Left ventricle myocardium inferior (tissue), 1 donor: Measurements from ENCODE around the gene LMCD1. TPM values are rescaled to one million over a fixed set of nuclear protein-coding genes. Genes with fewer than 3 reads are reported as not detected.
A peak's percentile ranks its signal among the peaks of the same experiment; 100 is the strongest.

ENCODE experiments used
- DNase-seq: peaks from one replicate; pipeline ENCODE4 v3.0.0-alpha.2; 2020
- H3K27ac ChIP-seq: fragments of 200-600 bp; replicated peaks from 2 replicates; pipeline ENCODE4 v1.8.0; 2021
- H3K27me3 ChIP-seq: fragments of 200-600 bp; 2 replicates; pipeline ENCODE4 v1.8.0; 2021; ENCODE audit warnings: low read depth
- H3K36me3 ChIP-seq: fragments of 200-600 bp; 2 replicates; pipeline ENCODE4 v1.8.0; 2021
- H3K4me1 ChIP-seq: fragments of 200-600 bp; 2 replicates; pipeline ENCODE4 v1.8.0; 2021
- H3K4me3 ChIP-seq: fragments of 200-600 bp; 2 replicates; pipeline ENCODE4 v1.8.0; 2021; ENCODE audit warnings: mild to moderate bottlenecking, moderate library complexity
- H3K9me3 ChIP-seq: fragments of 200-600 bp; replicated peaks from 2 replicates; pipeline ENCODE4 v1.8.0; 2021
- intact Hi-C: fragments of 100-400 bp; cut with micrococcal nuclease; formaldehyde crosslinking; loops from one replicate; pipeline ENCODE4 v1.11.0; 2022
- total RNA-seq: library from RNA; stranded (reverse); fragmentation: NEBNext Ultra II Directional; extraction: Animal tissue kit (Norgen Biotek cat#: 25700); gene quantifications from one replicate; pipeline ENCODE4 v1.2.1, GENCODE V29; 2021
- TF ChIP-seq, protein P1 (sequence below): fragments of 200-600 bp; IDR thresholded peaks from 2 replicates; pipeline ENCODE4 v1.8.0; 2021; ENCODE audit warnings: antibody characterized with exemption, mild to moderate bottlenecking, borderline replicate concordance
- donor health status: DM: no; HTN: yes; CAD: no; lungs with severe emphysema.

Gene LMCD1
- total RNA-seq, 1 donor from 2014 or later = 72.9 TPM

- TF ChIP-seq, protein P1, sequence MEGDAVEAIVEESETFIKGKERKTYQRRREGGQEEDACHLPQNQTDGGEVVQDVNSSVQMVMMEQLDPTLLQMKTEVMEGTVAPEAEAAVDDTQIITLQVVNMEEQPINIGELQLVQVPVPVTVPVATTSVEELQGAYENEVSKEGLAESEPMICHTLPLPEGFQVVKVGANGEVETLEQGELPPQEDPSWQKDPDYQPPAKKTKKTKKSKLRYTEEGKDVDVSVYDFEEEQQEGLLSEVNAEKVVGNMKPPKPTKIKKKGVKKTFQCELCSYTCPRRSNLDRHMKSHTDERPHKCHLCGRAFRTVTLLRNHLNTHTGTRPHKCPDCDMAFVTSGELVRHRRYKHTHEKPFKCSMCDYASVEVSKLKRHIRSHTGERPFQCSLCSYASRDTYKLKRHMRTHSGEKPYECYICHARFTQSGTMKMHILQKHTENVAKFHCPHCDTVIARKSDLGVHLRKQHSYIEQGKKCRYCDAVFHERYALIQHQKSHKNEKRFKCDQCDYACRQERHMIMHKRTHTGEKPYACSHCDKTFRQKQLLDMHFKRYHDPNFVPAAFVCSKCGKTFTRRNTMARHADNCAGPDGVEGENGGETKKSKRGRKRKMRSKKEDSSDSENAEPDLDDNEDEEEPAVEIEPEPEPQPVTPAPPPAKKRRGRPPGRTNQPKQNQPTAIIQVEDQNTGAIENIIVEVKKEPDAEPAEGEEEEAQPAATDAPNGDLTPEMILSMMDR = no peak
- H3K4me3 ChIP-seq = no peak overlapping the region
- peaks cover 26% of the 10 kb centered on the region for H3K36me3 ChIP-seq
- H3K27me3 ChIP-seq = no peaks in the 10 kb centered on the region
- no peaks in the 10 kb centered on the region for H3K9me3 ChIP-seq
- no peak for DNase-seq
- H3K27ac ChIP-seq = peak overlapping the region; percentile 60
- H3K4me1 ChIP-seq = peaks cover 64% of the 10 kb centered on the region
- intact Hi-C loops = no loop called here
These were observed 14.5 kb downstream of the LMCD1 start for GRCh38 chr3:8516047-8516661.

DNA sequence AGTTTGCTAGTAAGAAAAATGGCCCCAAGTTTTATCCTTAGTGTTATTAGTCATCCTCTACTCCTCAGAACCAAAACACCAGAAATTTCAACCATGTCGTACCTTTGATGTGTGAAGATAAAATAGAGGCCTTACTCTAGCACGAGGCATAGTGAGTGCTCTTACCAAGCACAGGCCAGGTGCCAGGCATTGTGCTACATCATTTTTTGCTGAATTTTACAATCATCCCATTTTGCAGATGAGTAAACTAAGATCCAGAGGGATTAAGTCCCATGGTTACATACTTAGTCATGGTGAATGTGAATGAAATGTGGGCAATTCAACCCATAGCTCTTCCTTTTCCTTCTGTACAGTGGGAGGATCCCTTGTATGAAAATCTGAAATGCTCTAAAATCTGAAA lies 15.2 kb downstream of the LMCD1 start:
- no peaks in the 10 kb centered on the region for H3K27me3 ChIP-seq
- peaks cover 66% of the 10 kb centered on the region for H3K4me1 ChIP-seq
- H3K4me3 ChIP-seq = no peak overlapping the region
- H3K9me3 ChIP-seq = no peaks in the 10 kb centered on the region
- peaks cover 20% of the 10 kb centered on the region for H3K36me3 ChIP-seq
- peak overlapping the region; percentile 60 for H3K27ac ChIP-seq
- TF ChIP-seq, protein P1 = no peak
- intact Hi-C loops = no loop called here
- DNase-seq = no peak

DNA sequence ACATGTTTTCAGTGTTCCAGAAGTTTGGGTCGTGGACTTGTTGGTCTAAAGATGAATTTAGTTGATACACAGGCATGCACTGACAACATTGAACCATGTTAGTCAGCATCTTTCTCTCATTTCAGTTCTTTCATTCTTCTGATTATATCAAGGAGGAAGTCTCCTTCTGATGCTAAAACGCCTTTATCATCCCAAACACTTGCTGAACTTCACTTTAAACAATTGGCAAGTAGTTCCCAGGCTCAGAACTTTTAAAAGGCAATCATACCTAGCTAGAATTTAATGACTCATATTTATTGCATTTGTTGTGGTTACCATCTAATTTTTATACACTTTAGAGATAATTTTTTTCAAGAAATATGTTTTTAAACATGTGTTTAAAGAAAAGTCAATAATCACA lies 15.9 kb downstream of the LMCD1 start:
- DNase-seq = no peak
- peaks cover 25% of the 10 kb centered on the region for H3K36me3 ChIP-seq
- H3K4me1 ChIP-seq = peaks cover 66% of the 10 kb centered on the region
- intact Hi-C loops = no loop called here
- H3K27me3 ChIP-seq = no peaks in the 10 kb centered on the region
- H3K4me3 ChIP-seq = no peak overlapping the region
- H3K9me3 ChIP-seq = no peaks in the 10 kb centered on the region
- TF ChIP-seq, protein P1 = no peak
- H3K27ac ChIP-seq = no peak overlapping the region

- no peak overlapping the region for H3K27ac ChIP-seq
- H3K36me3 ChIP-seq = peaks cover 22% of the 10 kb centered on the region
- H3K4me3 ChIP-seq = no peak overlapping the region
- H3K4me1 ChIP-seq = peaks cover 67% of the 10 kb centered on the region
- H3K27me3 ChIP-seq = no peaks in the 10 kb centered on the region
- H3K9me3 ChIP-seq = no peaks in the 10 kb centered on the region
- intact Hi-C loops = no loop called here
- TF ChIP-seq, protein P1 = no peak
- DNase-seq = no peak
These were observed 16.5 kb downstream of the LMCD1 start for GRCh38 chr3:8518138-8518537.

- Histone ChIP-seq H3K9me3 (no peaks in the 10 kb centered on the region), H3K4me3 (no peak overlapping the region), H3K4me1 (peaks cover 77% of the 10 kb centered on the region), H3K36me3 (peaks cover 12% of the 10 kb centered on the region), H3K27ac (peak overlapping the region; percentile 30), H3K27me3 (no peaks in the 10 kb centered on the region)
- TF ChIP-seq, protein P1 = no peak
- intact Hi-C loops = no loop called here
- DNase-seq = no peak
These were observed 17.5 kb downstream of the LMCD1 start for GRCh38 chr3:8519156-8519555.
